HG03060 (cell line): ENCODE results near the gene ELL2.
"Not testable (repeated sequence)": the region's sequence is repeated elsewhere in the genome, so short reads cannot be mapped to it uniquely, and the experiment has no call there.

Experiments
- ATAC-seq: cut with Tn5 transposase; IDR thresholded peaks from one replicate; pipeline ENCODE4 v1.9.1; 2021; ENCODE audit warnings: low read depth, moderate number of reproducible peaks; ENCODE audit not compliant: unreplicated experiment

The ELL2 gene

GRCh38 chr5:95866435-95867040, 95.1 kb downstream of the ELL2 start:
- no peak for ATAC-seq

- ATAC-seq: no peak
Measured at GRCh38 chr5:95864944-95865504, 96.6 kb downstream of the ELL2 start.

- ATAC-seq: no peak
Measured at GRCh38 chr5:95864456-95864855, 97.2 kb downstream of the ELL2 start.

- ATAC-seq: no peak
Measured at GRCh38 chr5:95863383-95863757, 98.3 kb downstream of the ELL2 start.

- ATAC-seq: no peak
Measured at GRCh38 chr5:95862671-95863382, 98.8 kb downstream of the ELL2 start.

- ATAC-seq: no peak
Measured at GRCh38 chr5:95861864-95862561, 99.6 kb downstream of the ELL2 start.

GRCh38 chr5:95861221-95861863, 100.3 kb downstream of the ELL2 start:
- ATAC-seq: no peak

GRCh38 chr5:95859661-95860060, 102.0 kb downstream of the ELL2 start:
- no peak for ATAC-seq

GRCh38 chr5:95858661-95859595, 102.7 kb downstream of the ELL2 start:
- ATAC-seq: peak; percentile 68

- no peak for ATAC-seq
Measured at GRCh38 chr5:95858023-95858461, 103.6 kb downstream of the ELL2 start.

GRCh38 chr5:95857185-95857945, 104.3 kb downstream of the ELL2 start:
- no peak for ATAC-seq

- no peak for ATAC-seq
Measured at GRCh38 chr5:95856501-95856981, 105.1 kb downstream of the ELL2 start.

- ATAC-seq: no peak
Measured at GRCh38 chr5:95853490-95853889, 108.2 kb downstream of the ELL2 start.

- no peak for ATAC-seq
Measured at GRCh38 chr5:95852567-95852966, 109.1 kb downstream of the ELL2 start.

- not testable (repeated sequence) for ATAC-seq
Measured at GRCh38 chr5:95851141-95851540, 110.5 kb downstream of the ELL2 start.

GRCh38 chr5:95850391-95850894, 111.2 kb downstream of the ELL2 start:
- no peak for ATAC-seq

- ATAC-seq: no peak
Measured at GRCh38 chr5:95848701-95849100, 113.0 kb downstream of the ELL2 start.

GRCh38 chr5:95847261-95847592, 114.4 kb downstream of the ELL2 start:
- no peak for ATAC-seq
